ENCODE results near the gene IFNA2.

DNA sequence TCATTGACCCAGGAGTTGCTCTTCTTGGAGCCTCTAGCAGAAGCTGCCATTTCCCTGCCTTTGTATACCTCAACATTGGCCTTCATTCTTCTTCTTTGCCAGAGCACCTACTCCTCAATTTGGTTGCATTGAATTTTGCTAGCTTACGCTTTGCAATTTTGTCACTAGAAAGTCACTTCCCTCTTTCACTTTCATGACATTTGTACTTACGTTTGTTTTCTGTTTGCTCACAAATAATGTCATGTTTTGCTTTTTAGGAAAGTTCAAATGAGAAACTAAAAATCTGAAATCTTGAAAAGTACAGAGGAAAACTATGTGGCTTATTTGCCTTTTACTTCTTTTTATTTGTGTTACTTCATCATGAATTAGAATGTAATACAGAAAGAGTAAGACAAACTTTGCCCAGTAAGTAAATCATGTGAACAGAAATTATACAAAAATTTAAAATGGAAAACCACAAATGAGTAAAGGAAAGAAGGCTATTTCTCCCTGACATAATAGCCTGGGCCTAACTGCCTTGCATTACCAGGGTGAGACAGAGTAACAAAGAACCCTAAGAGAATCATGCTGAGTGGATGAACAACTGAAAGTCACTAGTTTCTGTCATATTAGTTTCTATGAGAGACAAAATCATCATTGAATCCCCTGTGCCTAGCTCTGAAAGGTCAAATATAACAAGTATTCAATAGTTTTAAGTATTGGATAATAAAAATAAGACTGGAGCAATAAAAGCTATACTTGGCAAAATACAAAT lies 47.7 kb upstream of the IFNA2 start:
- TF ChIP-seq, protein P1, sequence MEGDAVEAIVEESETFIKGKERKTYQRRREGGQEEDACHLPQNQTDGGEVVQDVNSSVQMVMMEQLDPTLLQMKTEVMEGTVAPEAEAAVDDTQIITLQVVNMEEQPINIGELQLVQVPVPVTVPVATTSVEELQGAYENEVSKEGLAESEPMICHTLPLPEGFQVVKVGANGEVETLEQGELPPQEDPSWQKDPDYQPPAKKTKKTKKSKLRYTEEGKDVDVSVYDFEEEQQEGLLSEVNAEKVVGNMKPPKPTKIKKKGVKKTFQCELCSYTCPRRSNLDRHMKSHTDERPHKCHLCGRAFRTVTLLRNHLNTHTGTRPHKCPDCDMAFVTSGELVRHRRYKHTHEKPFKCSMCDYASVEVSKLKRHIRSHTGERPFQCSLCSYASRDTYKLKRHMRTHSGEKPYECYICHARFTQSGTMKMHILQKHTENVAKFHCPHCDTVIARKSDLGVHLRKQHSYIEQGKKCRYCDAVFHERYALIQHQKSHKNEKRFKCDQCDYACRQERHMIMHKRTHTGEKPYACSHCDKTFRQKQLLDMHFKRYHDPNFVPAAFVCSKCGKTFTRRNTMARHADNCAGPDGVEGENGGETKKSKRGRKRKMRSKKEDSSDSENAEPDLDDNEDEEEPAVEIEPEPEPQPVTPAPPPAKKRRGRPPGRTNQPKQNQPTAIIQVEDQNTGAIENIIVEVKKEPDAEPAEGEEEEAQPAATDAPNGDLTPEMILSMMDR (conservative IDR thresholded peaks at IDR 0.05; ENCODE audit: low read depth in 2 of 2): no peak
- TF ChIP-seq EZH2 (IDR thresholded peaks at IDR 0.05; ENCODE audit: low read depth, unreplicated experiment) (no peak), EZH2phosphoT487 (IDR thresholded peaks at IDR 0.05; ENCODE audit: unreplicated experiment) (no peak)
- TF ChIP-seq, protein P2, sequence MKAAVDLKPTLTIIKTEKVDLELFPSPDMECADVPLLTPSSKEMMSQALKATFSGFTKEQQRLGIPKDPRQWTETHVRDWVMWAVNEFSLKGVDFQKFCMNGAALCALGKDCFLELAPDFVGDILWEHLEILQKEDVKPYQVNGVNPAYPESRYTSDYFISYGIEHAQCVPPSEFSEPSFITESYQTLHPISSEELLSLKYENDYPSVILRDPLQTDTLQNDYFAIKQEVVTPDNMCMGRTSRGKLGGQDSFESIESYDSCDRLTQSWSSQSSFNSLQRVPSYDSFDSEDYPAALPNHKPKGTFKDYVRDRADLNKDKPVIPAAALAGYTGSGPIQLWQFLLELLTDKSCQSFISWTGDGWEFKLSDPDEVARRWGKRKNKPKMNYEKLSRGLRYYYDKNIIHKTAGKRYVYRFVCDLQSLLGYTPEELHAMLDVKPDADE (IDR thresholded peaks at IDR 0.05): no peak
- TF ChIP-seq, protein P3, sequence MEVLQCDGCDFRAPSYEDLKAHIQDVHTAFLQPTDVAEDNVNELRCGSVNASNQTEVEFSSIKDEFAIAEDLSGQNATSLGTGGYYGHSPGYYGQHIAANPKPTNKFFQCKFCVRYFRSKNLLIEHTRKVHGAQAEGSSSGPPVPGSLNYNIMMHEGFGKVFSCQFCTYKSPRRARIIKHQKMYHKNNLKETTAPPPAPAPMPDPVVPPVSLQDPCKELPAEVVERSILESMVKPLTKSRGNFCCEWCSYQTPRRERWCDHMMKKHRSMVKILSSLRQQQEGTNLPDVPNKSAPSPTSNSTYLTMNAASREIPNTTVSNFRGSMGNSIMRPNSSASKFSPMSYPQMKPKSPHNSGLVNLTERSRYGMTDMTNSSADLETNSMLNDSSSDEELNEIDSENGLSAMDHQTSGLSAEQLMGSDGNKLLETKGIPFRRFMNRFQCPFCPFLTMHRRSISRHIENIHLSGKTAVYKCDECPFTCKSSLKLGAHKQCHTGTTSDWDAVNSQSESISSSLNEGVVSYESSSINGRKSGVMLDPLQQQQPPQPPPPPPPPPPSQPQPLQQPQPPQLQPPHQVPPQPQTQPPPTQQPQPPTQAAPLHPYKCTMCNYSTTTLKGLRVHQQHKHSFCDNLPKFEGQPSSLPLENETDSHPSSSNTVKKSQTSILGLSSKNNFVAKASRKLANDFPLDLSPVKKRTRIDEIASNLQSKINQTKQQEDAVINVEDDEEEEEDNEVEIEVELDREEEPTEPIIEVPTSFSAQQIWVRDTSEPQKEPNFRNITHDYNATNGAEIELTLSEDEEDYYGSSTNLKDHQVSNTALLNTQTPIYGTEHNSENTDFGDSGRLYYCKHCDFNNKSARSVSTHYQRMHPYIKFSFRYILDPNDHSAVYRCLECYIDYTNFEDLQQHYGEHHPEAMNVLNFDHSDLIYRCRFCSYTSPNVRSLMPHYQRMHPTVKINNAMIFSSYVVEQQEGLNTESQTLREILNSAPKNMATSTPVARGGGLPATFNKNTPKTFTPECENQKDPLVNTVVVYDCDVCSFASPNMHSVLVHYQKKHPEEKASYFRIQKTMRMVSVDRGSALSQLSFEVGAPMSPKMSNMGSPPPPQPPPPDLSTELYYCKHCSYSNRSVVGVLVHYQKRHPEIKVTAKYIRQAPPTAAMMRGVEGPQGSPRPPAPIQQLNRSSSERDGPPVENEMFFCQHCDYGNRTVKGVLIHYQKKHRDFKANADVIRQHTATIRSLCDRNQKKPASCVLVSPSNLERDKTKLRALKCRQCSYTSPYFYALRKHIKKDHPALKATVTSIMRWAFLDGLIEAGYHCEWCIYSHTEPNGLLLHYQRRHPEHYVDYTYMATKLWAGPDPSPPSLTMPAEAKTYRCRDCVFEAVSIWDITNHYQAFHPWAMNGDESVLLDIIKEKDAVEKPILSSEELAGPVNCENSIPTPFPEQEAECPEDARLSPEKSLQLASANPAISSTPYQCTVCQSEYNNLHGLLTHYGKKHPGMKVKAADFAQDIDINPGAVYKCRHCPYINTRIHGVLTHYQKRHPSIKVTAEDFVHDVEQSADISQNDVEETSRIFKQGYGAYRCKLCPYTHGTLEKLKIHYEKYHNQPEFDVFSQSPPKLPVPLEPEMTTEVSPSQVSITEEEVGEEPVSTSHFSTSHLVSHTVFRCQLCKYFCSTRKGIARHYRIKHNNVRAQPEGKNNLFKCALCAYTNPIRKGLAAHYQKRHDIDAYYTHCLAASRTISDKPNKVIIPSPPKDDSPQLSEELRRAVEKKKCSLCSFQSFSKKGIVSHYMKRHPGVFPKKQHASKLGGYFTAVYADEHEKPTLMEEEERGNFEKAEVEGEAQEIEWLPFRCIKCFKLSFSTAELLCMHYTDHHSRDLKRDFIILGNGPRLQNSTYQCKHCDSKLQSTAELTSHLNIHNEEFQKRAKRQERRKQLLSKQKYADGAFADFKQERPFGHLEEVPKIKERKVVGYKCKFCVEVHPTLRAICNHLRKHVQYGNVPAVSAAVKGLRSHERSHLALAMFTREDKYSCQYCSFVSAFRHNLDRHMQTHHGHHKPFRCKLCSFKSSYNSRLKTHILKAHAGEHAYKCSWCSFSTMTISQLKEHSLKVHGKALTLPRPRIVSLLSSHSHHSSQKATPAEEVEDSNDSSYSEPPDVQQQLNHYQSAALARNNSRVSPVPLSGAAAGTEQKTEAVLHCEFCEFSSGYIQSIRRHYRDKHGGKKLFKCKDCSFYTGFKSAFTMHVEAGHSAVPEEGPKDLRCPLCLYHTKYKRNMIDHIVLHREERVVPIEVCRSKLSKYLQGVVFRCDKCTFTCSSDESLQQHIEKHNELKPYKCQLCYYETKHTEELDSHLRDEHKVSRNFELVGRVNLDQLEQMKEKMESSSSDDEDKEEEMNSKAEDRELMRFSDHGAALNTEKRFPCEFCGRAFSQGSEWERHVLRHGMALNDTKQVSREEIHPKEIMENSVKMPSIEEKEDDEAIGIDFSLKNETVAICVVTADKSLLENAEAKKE (CRISPR knock-in tag; IDR thresholded peaks at IDR 0.05): no peak
- TF ChIP-seq, protein P4, sequence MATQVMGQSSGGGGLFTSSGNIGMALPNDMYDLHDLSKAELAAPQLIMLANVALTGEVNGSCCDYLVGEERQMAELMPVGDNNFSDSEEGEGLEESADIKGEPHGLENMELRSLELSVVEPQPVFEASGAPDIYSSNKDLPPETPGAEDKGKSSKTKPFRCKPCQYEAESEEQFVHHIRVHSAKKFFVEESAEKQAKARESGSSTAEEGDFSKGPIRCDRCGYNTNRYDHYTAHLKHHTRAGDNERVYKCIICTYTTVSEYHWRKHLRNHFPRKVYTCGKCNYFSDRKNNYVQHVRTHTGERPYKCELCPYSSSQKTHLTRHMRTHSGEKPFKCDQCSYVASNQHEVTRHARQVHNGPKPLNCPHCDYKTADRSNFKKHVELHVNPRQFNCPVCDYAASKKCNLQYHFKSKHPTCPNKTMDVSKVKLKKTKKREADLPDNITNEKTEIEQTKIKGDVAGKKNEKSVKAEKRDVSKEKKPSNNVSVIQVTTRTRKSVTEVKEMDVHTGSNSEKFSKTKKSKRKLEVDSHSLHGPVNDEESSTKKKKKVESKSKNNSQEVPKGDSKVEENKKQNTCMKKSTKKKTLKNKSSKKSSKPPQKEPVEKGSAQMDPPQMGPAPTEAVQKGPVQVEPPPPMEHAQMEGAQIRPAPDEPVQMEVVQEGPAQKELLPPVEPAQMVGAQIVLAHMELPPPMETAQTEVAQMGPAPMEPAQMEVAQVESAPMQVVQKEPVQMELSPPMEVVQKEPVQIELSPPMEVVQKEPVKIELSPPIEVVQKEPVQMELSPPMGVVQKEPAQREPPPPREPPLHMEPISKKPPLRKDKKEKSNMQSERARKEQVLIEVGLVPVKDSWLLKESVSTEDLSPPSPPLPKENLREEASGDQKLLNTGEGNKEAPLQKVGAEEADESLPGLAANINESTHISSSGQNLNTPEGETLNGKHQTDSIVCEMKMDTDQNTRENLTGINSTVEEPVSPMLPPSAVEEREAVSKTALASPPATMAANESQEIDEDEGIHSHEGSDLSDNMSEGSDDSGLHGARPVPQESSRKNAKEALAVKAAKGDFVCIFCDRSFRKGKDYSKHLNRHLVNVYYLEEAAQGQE (IDR thresholded peaks at IDR 0.05; ENCODE audit: unreplicated experiment): no peak
